ENCODE data around the gene TRIM60. TPM values are rescaled to one million over a fixed set of nuclear protein-coding genes. Genes with fewer than 3 reads are reported as not detected.
"Not testable (repeated sequence)": the region's sequence is repeated elsewhere in the genome, so short reads cannot be mapped to it uniquely, and the experiment has no call there.

TRIM60 gene
- total and polyA plus RNA-seq, 2 donors (not counting 3 experiments of a cell fraction or from before 2014, with no cell fraction given): not detected

DNA sequence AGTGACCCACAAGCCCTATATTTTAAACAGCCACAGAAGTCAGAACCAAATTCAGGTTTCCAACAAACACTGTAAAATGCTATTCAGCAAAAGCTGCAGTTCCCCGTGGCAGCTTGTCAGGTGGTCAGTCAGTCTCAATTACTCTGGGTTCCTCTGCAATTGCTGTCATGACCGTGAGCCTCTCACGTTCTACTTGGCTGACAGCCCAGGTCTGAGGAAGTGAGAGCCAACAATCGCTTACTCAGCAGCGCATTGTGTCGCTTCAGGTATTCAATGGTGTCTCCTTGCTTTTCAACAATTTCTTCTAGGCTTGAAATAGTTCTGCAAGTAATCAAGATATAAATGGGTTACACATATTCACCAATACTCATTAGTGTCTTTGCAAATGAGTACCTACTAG, 47.7 kb downstream of the TRIM60 start:
- no peaks in the 10 kb centered on the region for H4K20me1 ChIP-seq (replicated peaks; ENCODE audit: control insufficient read depth, extremely low read depth, insufficient read depth, low read length)
- FAIRE-seq: no peak
- CTCF ChIA-PET: interaction anchor here (0.9 kb wide), 2 partner anchors 9 to 17 kb away, joined by 3 to 4 read pairs; no protein-coding TSS in a partner anchor
- no peak overlapping the region for H3K9ac ChIP-seq (replicated peaks; ENCODE audit: extremely low read depth, insufficient read depth, low read length)
- H3K9me3 ChIP-seq (replicated peaks; ENCODE audit: control insufficient read depth, insufficient read depth, low read length): no peaks in the 10 kb centered on the region
- DNase-seq (ENCODE audit: low read depth, low spot score): peak; percentile 16
- H3K4me1 ChIP-seq (ENCODE audit: control insufficient read depth, extremely low read depth, insufficient read depth, low read length): no peaks in the 10 kb centered on the region
- BruUV-seq (replicated peaks): no TSS peak
- POLR2A ChIA-PET: no interaction called here
- H3K36me3 ChIP-seq (ENCODE audit: control insufficient read depth in 2 of 2, extremely low read depth in 1 of 2, insufficient read depth in 2 of 2, low read length in 2 of 2): peaks cover 3 to 4% of the 10 kb centered on the region in 2 experiments
- no peak overlapping the region for H3K4me2 ChIP-seq (ENCODE audit: insufficient read depth, low read length)
- H3K4me3 ChIP-seq (replicated peaks in 1 of 3; ENCODE audit: insufficient read depth in 1 of 3, low read depth in 1 of 3, low read length in 3 of 3): no peak overlapping the region
- H3K27me3 ChIP-seq (ENCODE audit: control insufficient read depth in 2 of 2, insufficient read depth in 2 of 2, low read length in 2 of 2): no peaks in the 10 kb centered on the region
- dilution Hi-C loops (cut with MboI; ENCODE audit: extremely low pct_ligation_motif_present, low sequenced_read_pairs): no loop called here
- no peaks in the 10 kb centered on the region for H3K9me1 ChIP-seq (replicated peaks; ENCODE audit: control insufficient read depth, extremely low read depth, insufficient read depth, low read length)
- no peaks in the 10 kb centered on the region for H3K79me2 ChIP-seq (ENCODE audit: control insufficient read depth, insufficient read depth, low read length)
- TF ChIP-seq, protein P1, sequence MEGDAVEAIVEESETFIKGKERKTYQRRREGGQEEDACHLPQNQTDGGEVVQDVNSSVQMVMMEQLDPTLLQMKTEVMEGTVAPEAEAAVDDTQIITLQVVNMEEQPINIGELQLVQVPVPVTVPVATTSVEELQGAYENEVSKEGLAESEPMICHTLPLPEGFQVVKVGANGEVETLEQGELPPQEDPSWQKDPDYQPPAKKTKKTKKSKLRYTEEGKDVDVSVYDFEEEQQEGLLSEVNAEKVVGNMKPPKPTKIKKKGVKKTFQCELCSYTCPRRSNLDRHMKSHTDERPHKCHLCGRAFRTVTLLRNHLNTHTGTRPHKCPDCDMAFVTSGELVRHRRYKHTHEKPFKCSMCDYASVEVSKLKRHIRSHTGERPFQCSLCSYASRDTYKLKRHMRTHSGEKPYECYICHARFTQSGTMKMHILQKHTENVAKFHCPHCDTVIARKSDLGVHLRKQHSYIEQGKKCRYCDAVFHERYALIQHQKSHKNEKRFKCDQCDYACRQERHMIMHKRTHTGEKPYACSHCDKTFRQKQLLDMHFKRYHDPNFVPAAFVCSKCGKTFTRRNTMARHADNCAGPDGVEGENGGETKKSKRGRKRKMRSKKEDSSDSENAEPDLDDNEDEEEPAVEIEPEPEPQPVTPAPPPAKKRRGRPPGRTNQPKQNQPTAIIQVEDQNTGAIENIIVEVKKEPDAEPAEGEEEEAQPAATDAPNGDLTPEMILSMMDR (IDR thresholded peaks at IDR 0.05; ENCODE audit: extremely low read depth in 1 of 2, insufficient read depth in 1 of 2, low read depth in 1 of 2, low read length in 2 of 2): no peak
- TF ChIP-seq GATA2 (IDR thresholded peaks at IDR 0.05; ENCODE audit: insufficient read depth, insufficient read length, low read depth, low read length): no peak
- TF ChIP-seq MAX (IDR thresholded peaks at IDR 0.05; ENCODE audit: insufficient read depth, insufficient read length): no peak
- TF ChIP-seq JUN (IDR thresholded peaks at IDR 0.05; ENCODE audit: borderline replicate concordance, insufficient read depth, insufficient read length, low read depth): no peak
- TF ChIP-seq POLR2AphosphoS5 (IDR thresholded peaks at IDR 0.05; ENCODE audit: insufficient read depth, low read depth, low read length): no peak
- no peak overlapping the region for H2AFZ ChIP-seq (ENCODE audit: low read depth, low read length)
- no peak overlapping the region for H3K27ac ChIP-seq (ENCODE audit: insufficient read depth, low read depth, low read length)
- intact Hi-C loops (cut with micrococcal nuclease): no loop called here

GRCh38 chr4:165084787-165085186, 53.0 kb downstream of the TRIM60 start:
- peaks cover 2 to 13% of the 10 kb centered on the region in 2 experiments for H3K36me3 ChIP-seq (ENCODE audit: control insufficient read depth in 2 of 2, extremely low read depth in 1 of 2, insufficient read depth in 2 of 2, low read length in 2 of 2)
- DNase-seq (ENCODE audit: low read depth, low spot score); H3K9me3 ChIP-seq (replicated peaks; ENCODE audit: control insufficient read depth, insufficient read depth, low read length); H3K27me3 ChIP-seq (ENCODE audit: control insufficient read depth in 2 of 2, insufficient read depth in 2 of 2, low read length in 2 of 2); dilution Hi-C loops (cut with MboI; ENCODE audit: extremely low pct_ligation_motif_present, low sequenced_read_pairs); H3K79me2 ChIP-seq (ENCODE audit: control insufficient read depth, insufficient read depth, low read length); intact Hi-C loops (cut with micrococcal nuclease); H3K9me1 ChIP-seq (replicated peaks; ENCODE audit: control insufficient read depth, extremely low read depth, insufficient read depth, low read length); H2AFZ ChIP-seq (ENCODE audit: low read depth, low read length); H3K4me2 ChIP-seq (ENCODE audit: insufficient read depth, low read length); H3K4me1 ChIP-seq (ENCODE audit: control insufficient read depth, extremely low read depth, insufficient read depth, low read length); H3K27ac ChIP-seq (ENCODE audit: insufficient read depth, low read depth, low read length); H3K9ac ChIP-seq (replicated peaks; ENCODE audit: extremely low read depth, insufficient read depth, low read length); FAIRE-seq; H4K20me1 ChIP-seq (replicated peaks; ENCODE audit: control insufficient read depth, extremely low read depth, insufficient read depth, low read length); POLR2A ChIA-PET; BruUV-seq (replicated peaks); H3K4me3 ChIP-seq (replicated peaks in 1 of 3; ENCODE audit: insufficient read depth in 1 of 3, low read depth in 1 of 3, low read length in 3 of 3): not testable (repeated sequence)
- CTCF ChIA-PET: interaction anchor here (1.1 kb wide), 1 partner anchor 12 kb away, joined by 5 read pairs; no protein-coding TSS in a partner anchor

Measured in endothelial cell of umbilical vein (primary cell).